Kidney tubule cell (primary cell): Measurements from ENCODE around the gene PPP2R1B.

Experiments
- DNase-seq: peaks from one replicate; pipeline ENCODE4 v3.0.0-alpha.2; 2018; ENCODE audit warnings: low spot score

Gene PPP2R1B

GRCh38 chr11:111693224-111693937, 72.8 kb downstream of the PPP2R1B start:
- DNase-seq: no peak

GRCh38 chr11:111691741-111692140, 74.4 kb downstream of the PPP2R1B start:
- DNase-seq: peak; percentile 53

GRCh38 chr11:111691176-111691575, 75.0 kb downstream of the PPP2R1B start:
- DNase-seq: peak; percentile 28

- peak; percentile 81 for DNase-seq
These were observed 78.2 kb downstream of the PPP2R1B start for GRCh38 chr11:111688013-111688412.

GRCh38 chr11:111684251-111684650, 81.9 kb downstream of the PPP2R1B start:
- DNase-seq: no peak

GRCh38 chr11:111683806-111684205, 82.4 kb downstream of the PPP2R1B start:
- no peak for DNase-seq

- DNase-seq: no peak
These were observed 85.6 kb downstream of the PPP2R1B start for GRCh38 chr11:111680486-111681175.
